GM19025 (cell line): ENCODE measurements around the gene RDH13.

Experiments used
- ATAC-seq: cut with Tn5 transposase; IDR thresholded peaks from one replicate; pipeline ENCODE4 v1.9.1; 2021; ENCODE audit warnings: mild to moderate bottlenecking, low read depth, moderate library complexity; ENCODE audit not compliant: unreplicated experiment

The RDH13 gene

GRCh38 chr19:55092423-55093318 lies 29.7 kb upstream of the RDH13 start:
- ATAC-seq, result no peak

GRCh38 chr19:55091955-55092354 lies 29.0 kb upstream of the RDH13 start:
- ATAC-seq, result no peak

GRCh38 chr19:55091126-55091910 lies 28.4 kb upstream of the RDH13 start:
- no peak for ATAC-seq

GRCh38 chr19:55090564-55090963 lies 27.6 kb upstream of the RDH13 start:
- ATAC-seq, result no peak

GRCh38 chr19:55089342-55089944 lies 26.5 kb upstream of the RDH13 start:
- ATAC-seq, result no peak

GRCh38 chr19:55088543-55089341 lies 25.8 kb upstream of the RDH13 start:
- ATAC-seq, result no peak

GRCh38 chr19:55088021-55088451 lies 25.1 kb upstream of the RDH13 start:
- no peak for ATAC-seq

GRCh38 chr19:55087542-55087901 lies 24.6 kb upstream of the RDH13 start:
- no peak for ATAC-seq

GRCh38 chr19:55086730-55087541 lies 24.0 kb upstream of the RDH13 start:
- ATAC-seq, result no peak

- ATAC-seq, result no peak
These were observed 23.2 kb upstream of the RDH13 start for GRCh38 chr19:55085923-55086715.

- ATAC-seq, result no peak
These were observed 21.5 kb upstream of the RDH13 start for GRCh38 chr19:55084416-55084815.

GRCh38 chr19:55083004-55083850 lies 20.3 kb upstream of the RDH13 start:
- ATAC-seq, result no peak

- ATAC-seq, result no peak
These were observed 19.3 kb upstream of the RDH13 start for GRCh38 chr19:55082020-55082851.

- ATAC-seq, result no peak
These were observed 18.7 kb upstream of the RDH13 start for GRCh38 chr19:55081770-55082019.

GRCh38 chr19:55080968-55081769 lies 18.2 kb upstream of the RDH13 start:
- peak; percentile 58 for ATAC-seq

GRCh38 chr19:55080121-55080967 lies 17.4 kb upstream of the RDH13 start:
- no peak for ATAC-seq
